ENCODE results near the gene ADAMTS17. TPM values are rescaled to one million over a fixed set of nuclear protein-coding genes. Genes with fewer than 3 reads are reported as not detected.
A peak's percentile ranks its signal among the peaks of the same experiment; 100 is the strongest.

ADAMTS17 gene
- total RNA-seq, 1 donor from 2014 or later: 1.5 TPM

- Mint-ChIP-seq H3K36me3 (ENCODE audit: unreplicated experiment) (no peaks in the 10 kb centered on the region), H3K27me3 (ENCODE audit: unreplicated experiment) (no peaks in the 10 kb centered on the region), H3K27ac (ENCODE audit: unreplicated experiment) (no peak overlapping the region), H3K4me1 (ENCODE audit: unreplicated experiment) (no peaks in the 10 kb centered on the region), H3K9me3 (ENCODE audit: unreplicated experiment) (peaks cover 46% of the 10 kb centered on the region), H3K4me3 (ENCODE audit: unreplicated experiment) (no peak overlapping the region)
- TF ChIP-seq CTCF (IDR thresholded peaks at IDR 0.05): no peak
- DNase-seq (ENCODE audit: extremely low spot score, unreplicated experiment): peak; percentile 79
These were observed 64.5 kb downstream of the ADAMTS17 start for GRCh38 chr15:100277087-100277855.

- Mint-ChIP-seq H3K27ac (ENCODE audit: unreplicated experiment) (no peak overlapping the region), H3K36me3 (ENCODE audit: unreplicated experiment) (no peaks in the 10 kb centered on the region), H3K4me3 (ENCODE audit: unreplicated experiment) (no peak overlapping the region)
These were observed 65.3 kb downstream of the ADAMTS17 start for GRCh38 chr15:100276506-100276905.

GRCh38 chr15:100275641-100276040 is 66.1 kb downstream of the ADAMTS17 start:
- Mint-ChIP-seq H3K9me3 (ENCODE audit: unreplicated experiment) (peaks cover 50% of the 10 kb centered on the region), H3K4me1 (ENCODE audit: unreplicated experiment) (no peaks in the 10 kb centered on the region), H3K4me3 (ENCODE audit: unreplicated experiment) (no peak overlapping the region), H3K27ac (ENCODE audit: unreplicated experiment) (no peak overlapping the region), H3K27me3 (ENCODE audit: unreplicated experiment) (no peaks in the 10 kb centered on the region), H3K36me3 (ENCODE audit: unreplicated experiment) (no peaks in the 10 kb centered on the region)
- DNase-seq (ENCODE audit: extremely low spot score, unreplicated experiment): peak; percentile 66
- no peak for TF ChIP-seq CTCF (IDR thresholded peaks at IDR 0.05)

More at GRCh38 chr15:100276506-100276905, 65.3 kb downstream of the ADAMTS17 start:
- Mint-ChIP-seq H3K9me3 (ENCODE audit: unreplicated experiment) (peaks cover 50% of the 10 kb centered on the region), H3K27me3 (ENCODE audit: unreplicated experiment) (no peaks in the 10 kb centered on the region), H3K4me1 (ENCODE audit: unreplicated experiment) (no peaks in the 10 kb centered on the region)
- DNase-seq (ENCODE audit: extremely low spot score, unreplicated experiment): no peak
- no peak for TF ChIP-seq CTCF (IDR thresholded peaks at IDR 0.05)

- no peaks in the 10 kb centered on the region for H3K4me1 Mint-ChIP-seq (ENCODE audit: unreplicated experiment)
- H3K27me3 Mint-ChIP-seq (ENCODE audit: unreplicated experiment): no peaks in the 10 kb centered on the region
- H3K36me3 Mint-ChIP-seq (ENCODE audit: unreplicated experiment): no peaks in the 10 kb centered on the region
- DNase-seq (ENCODE audit: extremely low spot score, unreplicated experiment): no peak
- H3K27ac Mint-ChIP-seq (ENCODE audit: unreplicated experiment): no peak overlapping the region
- no peak for TF ChIP-seq CTCF (IDR thresholded peaks at IDR 0.05)
- H3K4me3 Mint-ChIP-seq (ENCODE audit: unreplicated experiment): no peak overlapping the region
- peaks cover 33% of the 10 kb centered on the region for H3K9me3 Mint-ChIP-seq (ENCODE audit: unreplicated experiment)
These were observed 71.9 kb downstream of the ADAMTS17 start for GRCh38 chr15:100269831-100270230.

- H3K27ac Mint-ChIP-seq (ENCODE audit: unreplicated experiment): no peak overlapping the region
- H3K4me1 Mint-ChIP-seq (ENCODE audit: unreplicated experiment): no peaks in the 10 kb centered on the region
- peak; percentile 68 for DNase-seq (ENCODE audit: extremely low spot score, unreplicated experiment)
- TF ChIP-seq CTCF (IDR thresholded peaks at IDR 0.05): no peak
- no peak overlapping the region for H3K4me3 Mint-ChIP-seq (ENCODE audit: unreplicated experiment)
- no peaks in the 10 kb centered on the region for H3K27me3 Mint-ChIP-seq (ENCODE audit: unreplicated experiment)
- H3K9me3 Mint-ChIP-seq (ENCODE audit: unreplicated experiment): peaks cover 4% of the 10 kb centered on the region
- no peaks in the 10 kb centered on the region for H3K36me3 Mint-ChIP-seq (ENCODE audit: unreplicated experiment)
These were observed 75.6 kb downstream of the ADAMTS17 start for GRCh38 chr15:100266166-100266565.

Measured in osteocyte (in vitro differentiated cells).